ENCODE results near the gene NOL6.

DNA sequence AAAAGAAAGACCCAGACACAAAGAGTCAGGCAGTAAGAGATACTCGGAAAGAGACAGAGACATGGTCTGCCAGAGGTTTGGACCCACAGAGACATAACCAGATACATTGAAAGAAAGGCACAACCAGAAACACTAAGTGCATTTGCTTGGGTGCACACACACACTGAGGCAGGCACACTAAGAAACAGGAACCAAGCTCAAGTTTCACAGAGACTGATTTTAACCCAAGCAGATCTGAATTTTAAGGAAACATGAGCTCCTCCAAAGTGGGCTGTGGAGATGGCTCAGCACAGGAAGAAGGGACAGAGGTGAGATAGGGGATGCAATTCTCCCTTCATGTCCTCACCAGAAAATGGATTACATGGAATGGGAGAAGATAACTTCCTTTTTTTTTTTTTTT is 35.8 kb downstream of the NOL6 start:
- TF ChIP-seq EZH2 (IDR thresholded peaks at IDR 0.05) (no peak), POLR2A (IDR thresholded peaks at IDR 0.05; ENCODE audit: borderline replicate concordance, extremely low read depth, insufficient read depth, insufficient read length) (no peak), POLR2AphosphoS5 (IDR thresholded peaks at IDR 0.05; ENCODE audit: low read depth, low read length) (no peak), YY1 (IDR thresholded peaks at IDR 0.05; ENCODE audit: extremely low read depth, insufficient replicate concordance, low read depth, low read length) (no peak), ZNF274 (IDR thresholded peaks at IDR 0.05; ENCODE audit: low read depth, low read length) (no peak), SIN3A (IDR thresholded peaks at IDR 0.05; ENCODE audit: low read depth) (no peak), RAD21 (IDR thresholded peaks at IDR 0.05; ENCODE audit: low read depth) (no peak)
- TF ChIP-seq, protein P1, sequence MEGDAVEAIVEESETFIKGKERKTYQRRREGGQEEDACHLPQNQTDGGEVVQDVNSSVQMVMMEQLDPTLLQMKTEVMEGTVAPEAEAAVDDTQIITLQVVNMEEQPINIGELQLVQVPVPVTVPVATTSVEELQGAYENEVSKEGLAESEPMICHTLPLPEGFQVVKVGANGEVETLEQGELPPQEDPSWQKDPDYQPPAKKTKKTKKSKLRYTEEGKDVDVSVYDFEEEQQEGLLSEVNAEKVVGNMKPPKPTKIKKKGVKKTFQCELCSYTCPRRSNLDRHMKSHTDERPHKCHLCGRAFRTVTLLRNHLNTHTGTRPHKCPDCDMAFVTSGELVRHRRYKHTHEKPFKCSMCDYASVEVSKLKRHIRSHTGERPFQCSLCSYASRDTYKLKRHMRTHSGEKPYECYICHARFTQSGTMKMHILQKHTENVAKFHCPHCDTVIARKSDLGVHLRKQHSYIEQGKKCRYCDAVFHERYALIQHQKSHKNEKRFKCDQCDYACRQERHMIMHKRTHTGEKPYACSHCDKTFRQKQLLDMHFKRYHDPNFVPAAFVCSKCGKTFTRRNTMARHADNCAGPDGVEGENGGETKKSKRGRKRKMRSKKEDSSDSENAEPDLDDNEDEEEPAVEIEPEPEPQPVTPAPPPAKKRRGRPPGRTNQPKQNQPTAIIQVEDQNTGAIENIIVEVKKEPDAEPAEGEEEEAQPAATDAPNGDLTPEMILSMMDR (IDR thresholded peaks at IDR 0.05 in 2 of 3, conservative IDR thresholded peaks at IDR 0.05 in 1 of 3; ENCODE audit: borderline replicate concordance in 1 of 3, insufficient read depth in 1 of 3, low read depth in 2 of 3, low read length in 2 of 3) = no peak

All from HCT116 (cell line).